GM15510 (cell line): ENCODE results near the gene NF2.

ENCODE experiments used
- POLR2A ChIP-seq: IDR thresholded peaks from 3 replicates; pipeline ENCODE4 v1.6.1; 2011; ENCODE audit warnings: borderline replicate concordance; ENCODE audit not compliant: insufficient read length; ENCODE audit errors: extremely low read depth

NF2 gene

GRCh38 chr22:29710922-29711593 lies 107.6 kb downstream of the NF2 start:
- TF ChIP-seq POLR2A, result no peak

- no peak for TF ChIP-seq POLR2A
These were observed 108.7 kb downstream of the NF2 start for GRCh38 chr22:29712119-29712518.

DNA sequence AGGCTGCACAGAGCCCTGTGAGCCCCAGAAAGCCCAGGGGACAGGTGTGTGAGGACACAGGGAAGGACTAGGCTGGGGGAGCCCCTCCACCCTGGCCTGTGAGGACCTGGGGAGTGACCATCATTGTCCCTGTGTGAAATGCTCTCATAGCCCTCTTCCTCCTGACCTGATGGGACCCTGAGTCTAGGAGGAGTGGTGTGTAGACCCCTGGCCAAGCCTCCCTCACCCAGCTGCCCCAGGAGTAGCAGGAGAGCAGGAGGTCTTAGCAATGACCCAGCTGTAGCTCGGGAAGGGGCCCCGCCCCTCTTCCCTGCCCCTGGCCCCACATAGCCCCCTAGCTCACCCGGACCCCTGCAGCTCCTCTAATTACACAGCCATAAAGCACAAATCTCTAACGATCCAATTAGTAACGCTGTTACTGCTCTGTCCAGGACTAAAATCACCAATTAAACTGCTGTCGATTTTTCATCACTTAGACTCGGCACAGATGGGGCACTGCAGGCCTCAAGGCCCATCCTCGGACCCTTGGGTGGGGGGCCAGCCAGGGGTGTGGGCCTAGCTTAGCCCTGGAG lies 109.8 kb downstream of the NF2 start:
- no peak for TF ChIP-seq POLR2A

DNA sequence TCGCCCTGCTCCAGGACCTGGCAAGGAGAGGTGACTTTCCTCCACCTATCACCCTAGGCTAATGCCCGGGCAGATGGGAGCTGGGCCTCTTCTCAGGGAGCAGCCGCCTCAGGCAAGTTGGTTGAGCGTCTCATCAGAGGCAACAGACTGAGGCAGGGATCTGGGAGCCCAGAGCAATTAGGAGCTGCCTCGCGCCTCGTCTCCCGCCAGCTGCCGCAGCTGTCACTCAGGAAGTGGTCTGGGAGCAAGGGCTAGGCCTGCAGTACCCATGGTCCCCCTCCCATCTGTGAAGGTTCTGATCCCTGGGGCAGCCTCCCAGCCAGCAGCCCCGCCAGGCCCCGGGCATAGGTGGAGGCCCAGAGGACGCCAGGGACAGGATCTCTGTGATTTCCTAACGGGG lies 111.8 kb downstream of the NF2 start:
- no peak for TF ChIP-seq POLR2A

- no peak for TF ChIP-seq POLR2A
These were observed 112.3 kb downstream of the NF2 start for GRCh38 chr22:29715705-29716104.

- TF ChIP-seq POLR2A, result no peak
These were observed 113.5 kb downstream of the NF2 start for GRCh38 chr22:29716814-29717545.

DNA sequence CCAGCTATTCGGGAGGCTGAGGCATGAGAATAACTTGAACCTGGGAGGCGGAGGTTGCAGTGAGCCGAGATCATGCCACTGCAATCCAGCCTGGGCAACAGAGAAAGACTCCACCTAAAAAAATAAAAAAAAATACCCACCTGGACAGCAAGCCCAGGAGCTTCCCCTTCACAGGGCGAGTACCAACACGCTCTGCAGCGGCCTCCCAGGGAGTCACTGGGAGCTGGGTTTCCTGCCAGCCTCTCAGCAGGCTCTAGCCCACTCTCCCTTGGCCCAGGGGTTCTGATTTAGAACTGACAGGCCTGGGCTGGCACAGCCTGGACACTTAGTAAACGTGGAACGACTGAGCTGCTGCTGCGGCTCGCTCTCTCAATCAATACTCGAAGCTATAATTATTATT lies 114.4 kb downstream of the NF2 start:
- no peak for TF ChIP-seq POLR2A

- no peak for TF ChIP-seq POLR2A
These were observed 115.8 kb downstream of the NF2 start for GRCh38 chr22:29718949-29719898.

GRCh38 chr22:29719899-29720645 lies 116.6 kb downstream of the NF2 start, which contains the start of gene CABP7:
Gene CABP7, plus strand, starts transcription at chr22:29720003. Its CDS starts 422 bp downstream, at chr22:29720425.
- no peak for TF ChIP-seq POLR2A

GRCh38 chr22:29720811-29721323 lies 117.4 kb downstream of the NF2 start:
- TF ChIP-seq POLR2A, result no peak

DNA sequence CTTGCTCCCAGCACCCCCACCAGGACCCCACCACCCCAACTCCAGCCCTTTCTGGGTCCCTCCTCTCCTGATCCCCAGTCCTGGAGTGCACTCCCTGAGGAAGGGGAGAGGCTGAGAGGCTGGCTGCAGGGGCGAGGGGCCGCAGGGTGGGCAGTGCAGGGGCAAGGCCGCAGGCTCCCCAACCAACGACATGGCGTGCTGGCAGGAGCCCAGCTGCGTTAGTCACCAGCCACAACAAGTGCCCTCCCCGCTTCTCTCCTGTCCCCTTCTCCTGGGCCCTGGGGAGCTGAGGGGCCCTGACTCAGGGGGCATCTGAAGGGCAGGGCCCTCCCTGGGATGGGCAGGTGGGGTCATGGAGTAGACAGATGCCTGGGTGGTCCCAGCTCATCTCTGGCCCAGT lies 118.7 kb downstream of the NF2 start:
- no peak for TF ChIP-seq POLR2A

GRCh38 chr22:29722587-29722986 lies 119.2 kb downstream of the NF2 start:
- TF ChIP-seq POLR2A, result no peak

DNA sequence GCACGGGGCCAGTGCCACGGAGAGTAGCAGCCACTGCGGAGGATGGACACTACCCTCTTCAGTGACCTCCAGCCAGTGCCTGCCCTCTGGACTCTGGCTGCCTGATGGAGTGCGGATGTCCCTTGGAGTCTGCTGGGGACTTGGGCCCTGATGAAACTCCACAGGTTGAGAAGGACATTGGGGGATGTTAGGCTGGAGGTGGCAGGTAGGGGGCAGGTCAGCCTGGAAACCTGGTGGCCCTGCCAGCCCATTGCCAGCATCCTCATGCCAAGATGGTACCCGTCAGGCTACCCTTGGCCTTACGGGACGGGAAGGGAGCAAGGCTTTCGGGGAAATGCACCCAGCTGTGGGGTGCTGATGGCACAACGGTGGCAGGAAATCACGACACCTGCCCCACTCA lies 120.3 kb downstream of the NF2 start:
- no peak for TF ChIP-seq POLR2A

DNA sequence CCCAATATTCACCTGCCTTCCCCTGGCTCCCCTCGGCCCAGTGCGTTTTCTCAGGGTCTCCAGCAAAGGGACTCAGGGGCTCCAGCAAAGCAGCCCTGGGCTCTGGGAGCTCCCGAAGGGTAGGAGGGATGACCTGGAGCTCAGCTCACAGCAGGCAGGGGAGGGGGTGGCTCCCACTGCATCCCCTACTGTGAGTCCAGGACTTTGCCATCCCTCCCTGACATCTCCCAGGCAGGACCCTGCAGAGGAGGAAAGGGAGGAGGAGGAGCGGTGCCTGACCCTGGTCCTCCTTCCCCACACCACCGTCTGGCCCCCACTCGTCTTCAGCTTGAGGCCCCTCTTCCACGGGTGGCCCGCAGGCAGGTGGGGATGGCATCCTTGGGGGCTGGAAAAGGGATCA lies 121.4 kb downstream of the NF2 start:
- no peak for TF ChIP-seq POLR2A
